Measurements from ENCODE around the gene FLNB. TPM values are rescaled to one million over a fixed set of nuclear protein-coding genes. Genes with fewer than 3 reads are reported as not detected.

Gene FLNB
- total RNA-seq, 1 experiment from 2014 or later = 83.4 TPM

GRCh38 chr3:58003093-58003492 lies 5.1 kb upstream of the FLNB start:
- Histone ChIP-seq H3K56ac (ENCODE audit: insufficient read length, low read depth, low read length) (no peak overlapping the region), H3K27me3 (ENCODE audit: insufficient read depth, low read length) (no peaks in the 10 kb centered on the region), H2BK120ac (ENCODE audit: low read depth, low read length, poor library complexity, severe bottlenecking) (no peak overlapping the region), H2BK5ac (ENCODE audit: insufficient read length, low read length) (no peak overlapping the region), H3T11ph (ENCODE audit: low read length) (no peak overlapping the region), H2AK5ac (ENCODE audit: insufficient read length, low read length) (no peak overlapping the region), H3K27ac (ENCODE audit: insufficient read length, low read depth, low read length) (no peak overlapping the region), H2BK20ac (ENCODE audit: low read depth, low read length, poor library complexity, severe bottlenecking) (no peak overlapping the region), H3K4me2 (ENCODE audit: insufficient read depth, insufficient read length, low read length) (no peak overlapping the region), H3K4me1 (ENCODE audit: insufficient read depth, low read length) (no peaks in the 10 kb centered on the region; the same call in 1 of the 2 replicates), H2AFZ (ENCODE audit: low read length) (no peak overlapping the region), H4K5ac (ENCODE audit: insufficient read length, low read depth, low read length) (no peak overlapping the region), H3K23me2 (ENCODE audit: insufficient read length, low read depth, low read length, poor library complexity, severe bottlenecking) (no peaks in the 10 kb centered on the region), H3K79me2 (ENCODE audit: insufficient read depth, low read length) (no peaks in the 10 kb centered on the region), H4K20me1 (ENCODE audit: control insufficient read depth, insufficient read depth, insufficient read length) (no peaks in the 10 kb centered on the region), H2BK12ac (ENCODE audit: insufficient read length, low read depth, low read length) (no peak overlapping the region), H3K9me3 (ENCODE audit: control insufficient read depth, low read depth, low read length) (no peaks in the 10 kb centered on the region), H3K9ac (ENCODE audit: extremely low read depth, insufficient read length, low read length) (no peak overlapping the region), H3K79me1 (ENCODE audit: insufficient read depth, low read depth, low read length, poor library complexity, severe bottlenecking) (no peaks in the 10 kb centered on the region), H4K8ac (replicated peaks; ENCODE audit: insufficient read length, low read depth, low read length) (no peak overlapping the region), H3K4ac (ENCODE audit: low read depth, low read length) (no peak overlapping the region), H3K18ac (ENCODE audit: insufficient read length, low read depth, low read length) (no peak overlapping the region), H3K23ac (ENCODE audit: insufficient read length, low read depth, low read length) (no peak overlapping the region), H4K91ac (ENCODE audit: insufficient read length, low read depth, low read length) (no peak overlapping the region), H2BK15ac (ENCODE audit: low read depth, low read length) (no peak overlapping the region), H3K14ac (ENCODE audit: insufficient read depth, low read length) (no peak overlapping the region)
- Mint-ChIP-seq H3K4me3 (no peak overlapping the region), H3K27ac (no peak overlapping the region), H3K36me3 (ENCODE audit: insufficient read depth in 1 of 3, low read depth in 3 of 3) (no peaks in the 10 kb centered on the region), H3K9me3 (no peaks in the 10 kb centered on the region; a peak in 1 of 5 replicates), H3K4me1 (peaks cover 0 to 3% of the 10 kb centered on the region in 2 experiments; a peak in 1 of 4 replicates), H3K27me3 (ENCODE audit: low read depth) (no peaks in the 10 kb centered on the region)
- TF ChIP-seq, protein P1, sequence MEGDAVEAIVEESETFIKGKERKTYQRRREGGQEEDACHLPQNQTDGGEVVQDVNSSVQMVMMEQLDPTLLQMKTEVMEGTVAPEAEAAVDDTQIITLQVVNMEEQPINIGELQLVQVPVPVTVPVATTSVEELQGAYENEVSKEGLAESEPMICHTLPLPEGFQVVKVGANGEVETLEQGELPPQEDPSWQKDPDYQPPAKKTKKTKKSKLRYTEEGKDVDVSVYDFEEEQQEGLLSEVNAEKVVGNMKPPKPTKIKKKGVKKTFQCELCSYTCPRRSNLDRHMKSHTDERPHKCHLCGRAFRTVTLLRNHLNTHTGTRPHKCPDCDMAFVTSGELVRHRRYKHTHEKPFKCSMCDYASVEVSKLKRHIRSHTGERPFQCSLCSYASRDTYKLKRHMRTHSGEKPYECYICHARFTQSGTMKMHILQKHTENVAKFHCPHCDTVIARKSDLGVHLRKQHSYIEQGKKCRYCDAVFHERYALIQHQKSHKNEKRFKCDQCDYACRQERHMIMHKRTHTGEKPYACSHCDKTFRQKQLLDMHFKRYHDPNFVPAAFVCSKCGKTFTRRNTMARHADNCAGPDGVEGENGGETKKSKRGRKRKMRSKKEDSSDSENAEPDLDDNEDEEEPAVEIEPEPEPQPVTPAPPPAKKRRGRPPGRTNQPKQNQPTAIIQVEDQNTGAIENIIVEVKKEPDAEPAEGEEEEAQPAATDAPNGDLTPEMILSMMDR (conservative IDR thresholded peaks at IDR 0.05) = no peak
- DNase-seq = no peak
- no CpG with 5 or more reads among the region's 5 CpGs for WGBS (ENCODE audit: extremely low coverage, insufficient read length, low lambda C conversion rate)

Data from H9 (cell line).